ENCODE results near the gene ZCCHC7. TPM values are rescaled to one million over a fixed set of nuclear protein-coding genes. Genes with fewer than 3 reads are reported as not detected.

Gene ZCCHC7
- polyA plus RNA-seq, 1 donor from 2014 or later, result 10.9 TPM

DNA sequence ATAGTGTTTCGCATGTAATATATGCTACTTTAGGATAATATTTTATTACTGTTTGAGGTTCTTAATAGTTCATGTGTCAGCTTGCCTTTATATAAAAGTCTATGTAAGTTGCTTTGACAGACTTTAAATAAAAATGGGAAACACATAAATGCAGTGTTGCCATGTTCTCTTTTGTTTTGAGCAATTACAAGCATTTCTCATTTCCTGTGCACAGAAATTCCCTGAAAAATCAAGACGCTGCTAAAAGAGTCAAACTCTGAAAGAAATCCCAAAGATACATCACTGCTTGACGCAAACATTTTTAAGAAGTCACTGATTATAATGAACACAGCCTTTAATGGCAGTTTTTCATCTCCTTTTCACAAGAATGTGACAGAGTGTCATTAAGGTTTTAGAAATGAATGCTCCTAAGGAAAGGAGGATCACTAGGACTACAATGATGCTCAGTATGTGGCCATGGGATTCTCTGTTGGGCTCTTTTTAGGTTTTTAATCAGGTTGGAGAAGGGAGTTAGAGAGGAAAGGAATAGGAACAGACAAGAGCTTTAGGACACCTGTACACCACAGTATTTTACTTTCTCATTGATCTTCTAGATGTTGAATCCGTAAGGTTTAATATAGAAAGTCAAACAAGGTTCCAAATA, 29.4 kb downstream of the ZCCHC7 start:
- no peaks in the 10 kb centered on the region for H3K9me2 ChIP-seq (ENCODE audit: insufficient read depth, low read length)
- no peaks in the 10 kb centered on the region for H3F3A ChIP-seq (ENCODE audit: insufficient read depth, low read length, poor library complexity, severe bottlenecking)
- no peak overlapping the region for H3K4me2 ChIP-seq (ENCODE audit: low read length)
- no peak overlapping the region for H3K4me3 ChIP-seq (ENCODE audit: low read length)
- H3K36me3 ChIP-seq (ENCODE audit: insufficient read depth, low read length), result no peaks in the 10 kb centered on the region
- H3K27ac ChIP-seq (ENCODE audit: low read length), result no peak overlapping the region
- no peak overlapping the region for H2AFZ ChIP-seq (ENCODE audit: low read depth, low read length)
- H3K27me3 ChIP-seq (ENCODE audit: insufficient read depth, low read depth, low read length), result no peaks in the 10 kb centered on the region
- H3K9ac ChIP-seq (ENCODE audit: low read length), result no peak overlapping the region
- H4K20me1 ChIP-seq (ENCODE audit: insufficient read depth), result no peaks in the 10 kb centered on the region
- no peak for TF ChIP-seq EZH2 (IDR thresholded peaks at IDR 0.05; ENCODE audit: borderline replicate concordance, insufficient read depth, low read length, poor library complexity, severe bottlenecking)
- no peak for TF ChIP-seq POLR2AphosphoS5 (IDR thresholded peaks at IDR 0.05)
- no peaks in the 10 kb centered on the region for H3K79me2 ChIP-seq (replicated peaks; ENCODE audit: insufficient read depth, low read length)
- H3K9me3 ChIP-seq (ENCODE audit: low read length), result no peaks in the 10 kb centered on the region

DNA sequence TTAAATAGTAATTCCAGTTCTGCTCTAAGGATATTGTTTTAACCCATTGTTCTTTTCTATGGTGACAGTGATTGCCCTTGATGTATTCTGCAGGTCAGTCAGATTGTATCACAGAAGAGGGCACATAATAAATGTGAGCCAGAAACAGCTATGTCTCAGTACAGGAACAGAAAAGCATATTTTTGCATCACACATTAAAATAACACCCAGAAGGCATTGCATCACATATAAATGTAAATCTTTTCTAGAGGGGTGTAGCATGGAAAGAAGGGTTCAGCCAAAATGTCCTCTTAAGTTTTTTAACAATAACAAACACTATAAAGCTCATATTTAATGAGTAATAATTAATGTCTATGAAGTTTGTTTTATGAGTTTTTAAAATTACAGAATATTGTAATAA, 30.0 kb downstream of the ZCCHC7 start:
- H3F3A ChIP-seq (ENCODE audit: insufficient read depth, low read length, poor library complexity, severe bottlenecking), result no peaks in the 10 kb centered on the region
- H3K9ac ChIP-seq (ENCODE audit: low read length), result no peak overlapping the region
- no peaks in the 10 kb centered on the region for H3K9me2 ChIP-seq (ENCODE audit: insufficient read depth, low read length)
- H3K9me3 ChIP-seq (ENCODE audit: low read length), result no peaks in the 10 kb centered on the region
- no peak overlapping the region for H2AFZ ChIP-seq (ENCODE audit: low read depth, low read length)
- H3K27me3 ChIP-seq (ENCODE audit: insufficient read depth, low read depth, low read length), result no peaks in the 10 kb centered on the region
- no peak overlapping the region for H3K4me3 ChIP-seq (ENCODE audit: low read length)
- no peaks in the 10 kb centered on the region for H3K36me3 ChIP-seq (ENCODE audit: insufficient read depth, low read length)
- no peak overlapping the region for H3K4me2 ChIP-seq (ENCODE audit: low read length)
- TF ChIP-seq TAF1 (IDR thresholded peaks at IDR 0.05; ENCODE audit: low read depth) (no peak), CTCF (IDR thresholded peaks at IDR 0.05; ENCODE audit: poor library complexity, severe bottlenecking) (no peak), POLR2AphosphoS5 (IDR thresholded peaks at IDR 0.05) (no peak), MXI1 (conservative IDR thresholded peaks at IDR 0.05; ENCODE audit: poor library complexity, severe bottlenecking) (no peak), EP300 (conservative IDR thresholded peaks at IDR 0.05; ENCODE audit: poor library complexity, severe bottlenecking) (no peak), EZH2 (IDR thresholded peaks at IDR 0.05; ENCODE audit: borderline replicate concordance, insufficient read depth, low read length, poor library complexity, severe bottlenecking) (no peak), RAD21 (conservative IDR thresholded peaks at IDR 0.05) (no peak), REST (IDR thresholded peaks at IDR 0.05; ENCODE audit: borderline replicate concordance) (no peak), SMC3 (conservative IDR thresholded peaks at IDR 0.05; ENCODE audit: poor library complexity) (no peak)
- no peak overlapping the region for H3K27ac ChIP-seq (ENCODE audit: low read length)
- no peaks in the 10 kb centered on the region for H3K79me2 ChIP-seq (replicated peaks; ENCODE audit: insufficient read depth, low read length)
- no peaks in the 10 kb centered on the region for H4K20me1 ChIP-seq (ENCODE audit: insufficient read depth)

Measured in neural cell (in vitro differentiated cells).